Measurements from ENCODE around the gene PHKA1.

DNA sequence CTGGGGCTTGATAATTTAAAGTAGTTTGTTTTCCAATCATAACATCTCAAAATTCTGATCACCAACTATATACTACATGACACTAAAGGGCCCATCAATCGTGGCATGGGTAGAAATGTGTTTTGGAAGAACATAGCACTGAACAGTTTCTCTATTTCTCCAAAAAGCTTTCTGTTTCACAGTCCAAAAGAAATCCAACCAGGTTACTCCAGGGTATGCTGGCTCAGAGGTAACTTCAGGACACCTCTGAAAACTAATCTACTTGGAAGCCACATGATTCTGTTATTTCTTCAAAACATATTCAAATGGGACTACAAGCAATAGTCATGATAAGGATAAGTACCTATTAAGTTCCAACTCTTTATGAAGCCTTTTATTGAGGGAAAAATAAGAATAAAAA lies 8.3 kb downstream of the PHKA1 start:
- TF ChIP-seq, protein P1, sequence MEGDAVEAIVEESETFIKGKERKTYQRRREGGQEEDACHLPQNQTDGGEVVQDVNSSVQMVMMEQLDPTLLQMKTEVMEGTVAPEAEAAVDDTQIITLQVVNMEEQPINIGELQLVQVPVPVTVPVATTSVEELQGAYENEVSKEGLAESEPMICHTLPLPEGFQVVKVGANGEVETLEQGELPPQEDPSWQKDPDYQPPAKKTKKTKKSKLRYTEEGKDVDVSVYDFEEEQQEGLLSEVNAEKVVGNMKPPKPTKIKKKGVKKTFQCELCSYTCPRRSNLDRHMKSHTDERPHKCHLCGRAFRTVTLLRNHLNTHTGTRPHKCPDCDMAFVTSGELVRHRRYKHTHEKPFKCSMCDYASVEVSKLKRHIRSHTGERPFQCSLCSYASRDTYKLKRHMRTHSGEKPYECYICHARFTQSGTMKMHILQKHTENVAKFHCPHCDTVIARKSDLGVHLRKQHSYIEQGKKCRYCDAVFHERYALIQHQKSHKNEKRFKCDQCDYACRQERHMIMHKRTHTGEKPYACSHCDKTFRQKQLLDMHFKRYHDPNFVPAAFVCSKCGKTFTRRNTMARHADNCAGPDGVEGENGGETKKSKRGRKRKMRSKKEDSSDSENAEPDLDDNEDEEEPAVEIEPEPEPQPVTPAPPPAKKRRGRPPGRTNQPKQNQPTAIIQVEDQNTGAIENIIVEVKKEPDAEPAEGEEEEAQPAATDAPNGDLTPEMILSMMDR (IDR thresholded peaks at IDR 0.05), result no peak
- TF ChIP-seq POLR2A (IDR thresholded peaks at IDR 0.05) (no peak), POLR2AphosphoS5 (IDR thresholded peaks at IDR 0.05) (no peak)
